Thyroid gland (tissue), 4 donors: ENCODE data around the gene UCP3. TPM values are rescaled to one million over a fixed set of nuclear protein-coding genes. Genes with fewer than 3 reads are reported as not detected.

ENCODE experiments used
- DNase-seq, 2 donors: peaks; one replicate each; pipeline ENCODE4 v3.0.0-alpha.2; 2019
- H3K27ac ChIP-seq, 3 donors: fragments of 200-600 bp; sonication (generic); 1 replicate in 2 of 3; 2 replicates in 1 of 3; pipeline ENCODE4 v1.5.1; 2016 to 2019; ENCODE audit warnings: mild to moderate bottlenecking in 1 of 3, moderate library complexity in 1 of 3
- H3K27me3 ChIP-seq: fragments of 200-600 bp; sonication (generic); one replicate; pipeline ENCODE4 v1.5.1; 2019
- H3K36me3 ChIP-seq, 2 donors: fragments of 200-600 bp; sonication (generic); one replicate each; pipeline ENCODE4 v1.5.1; 2016 to 2019
- H3K4me1 ChIP-seq, 2 donors: fragments of 200-600 bp; sonication (generic); one replicate each; pipeline ENCODE4 v1.5.1; 2017 to 2019
- H3K4me3 ChIP-seq, 3 donors: fragments of 200-600 bp; sonication (generic); replicated peaks in 1 of 3; 1 replicate in 2 of 3; 2 replicates in 1 of 3; pipeline ENCODE4 v1.5.1; 2016; ENCODE audit warnings: mild to moderate bottlenecking in 1 of 3
- H3K9me3 ChIP-seq: fragments of 200-600 bp; sonication (generic); one replicate; pipeline ENCODE4 v1.5.1; 2017
- CTCF ChIP-seq, 6 experiments: fragments of 200-600 bp in 3 of 6; fragments of 450-650 bp in 3 of 6; sonication (generic) in 3 of 6; IDR thresholded peaks; one replicate each; pipeline ENCODE4 v1.5.1; 2016 to 2019; ENCODE audit warnings: antibody characterized with exemption in 6 of 6, mild to moderate bottlenecking in 2 of 6, inconsistent platforms in 1 of 6, moderate library complexity in 1 of 6
- POLR2A ChIP-seq, 2 donors: fragments of 450-650 bp; IDR thresholded peaks; one replicate each; pipeline ENCODE4 v1.6.1; 2017; ENCODE audit warnings: antibody characterized with exemption in 2 of 2, mild to moderate bottlenecking in 2 of 2, moderate library complexity in 1 of 2
- WGBS, 2 donors: methylation state at CpG; one replicate each; pipeline ENCODE4 v1.1.5; 2017; 5-methylcytosine and 5-hydroxymethylcytosine counted together
- intact Hi-C: fragments of 100-400 bp; cut with DNase I; formaldehyde crosslinking; loops from one replicate; pipeline ENCODE4 v1.15.1; 2023
- total RNA-seq, 4 donors: library from RNA; depleted of rRNA; stranded (reverse); fragments of >200 nt; gene quantifications; one replicate each; pipeline ENCODE4 v1.2.3, GENCODE V29; 2016

UCP3 gene
- total RNA-seq, 4 donors from 2014 or later: 3.1 to 3.6 (median 3.4) TPM

GRCh38 chr11:74002832-74003231, 6.1 kb downstream of the UCP3 start:
- intact Hi-C loops: no loop called here
- H3K4me3 ChIP-seq: no peak overlapping the region
- H3K9me3 ChIP-seq: no peaks in the 10 kb centered on the region
- TF ChIP-seq CTCF (IDR thresholded peaks at IDR 0.05) (no peak), POLR2A (IDR thresholded peaks at IDR 0.05) (no peak)
- H3K27ac ChIP-seq: no peak overlapping the region
- H3K27me3 ChIP-seq: no peaks in the 10 kb centered on the region
- WGBS, 2 donors: 97 to 98% methylated on average over 4 of the region's 4 CpGs
- no peak for DNase-seq
- H3K4me1 ChIP-seq: peaks cover 0 to 6% of the 10 kb centered on the region in 2 donors
- H3K36me3 ChIP-seq: peaks cover 7 to 8% of the 10 kb centered on the region in 2 donors

GRCh38 chr11:74001822-74002286, 7.0 kb downstream of the UCP3 start:
- Histone ChIP-seq H3K27ac (no peak overlapping the region), H3K4me1 (peaks cover 0 to 4% of the 10 kb centered on the region in 2 donors), H3K4me3 (no peak overlapping the region), H3K9me3 (no peaks in the 10 kb centered on the region), H3K36me3 (peaks cover 7 to 8% of the 10 kb centered on the region in 2 donors), H3K27me3 (no peaks in the 10 kb centered on the region)
- WGBS, 2 donors: 85 to 91% methylated on average over 6 to 7 of the region's 7 CpGs
- DNase-seq: no peak
- TF ChIP-seq CTCF (IDR thresholded peaks at IDR 0.05) (no peak), POLR2A (IDR thresholded peaks at IDR 0.05) (no peak)
- intact Hi-C loops: no loop called here

- Histone ChIP-seq H3K9me3 (no peaks in the 10 kb centered on the region), H3K27me3 (no peaks in the 10 kb centered on the region), H3K4me3 (no peak overlapping the region), H3K36me3 (peaks cover 7 to 8% of the 10 kb centered on the region in 2 donors), H3K27ac (no peak overlapping the region), H3K4me1 (peaks cover 0 to 4% of the 10 kb centered on the region in 2 donors)
- DNase-seq: no peak
- TF ChIP-seq POLR2A (IDR thresholded peaks at IDR 0.05) (no peak), CTCF (IDR thresholded peaks at IDR 0.05) (no peak)
- 89 to 92% methylated on average over 14 of the region's 14 CpGs for WGBS, 2 donors
- intact Hi-C loops: no loop called here
Measured at GRCh38 chr11:74000307-74001133, 8.4 kb downstream of the UCP3 start.

- H3K27me3 ChIP-seq: no peaks in the 10 kb centered on the region
- peak; percentile 41 to 59 for DNase-seq
- H3K4me1 ChIP-seq: no peaks in the 10 kb centered on the region
- intact Hi-C loops: no loop called here
- H3K27ac ChIP-seq: no peak overlapping the region
- 70 to 71% methylated on average over 8 of the region's 8 CpGs for WGBS, 2 donors
- peaks cover 7 to 8% of the 10 kb centered on the region in 2 donors for H3K36me3 ChIP-seq
- H3K4me3 ChIP-seq: no peak overlapping the region
- TF ChIP-seq CTCF (IDR thresholded peaks at IDR 0.05): no peak
- no peak for TF ChIP-seq POLR2A (IDR thresholded peaks at IDR 0.05)
- no peaks in the 10 kb centered on the region for H3K9me3 ChIP-seq
Measured at GRCh38 chr11:73999581-74000306, 9.1 kb downstream of the UCP3 start.
